HUES48 (cell line): Measurements from ENCODE around the gene GPS1.

ENCODE experiments used
- H3K27ac ChIP-seq: one replicate; pipeline ENCODE4 v1.7.0; 2013; ENCODE audit warnings: low read depth, low read length, inconsistent platforms
- H3K27me3 ChIP-seq: 2 replicates; pipeline ENCODE4 v1.6.1; 2013; ENCODE audit warnings: mild to moderate bottlenecking, low read length; ENCODE audit not compliant: control insufficient read depth, insufficient read depth
- H3K36me3 ChIP-seq: 2 replicates; pipeline ENCODE4 v1.6.1; 2013; ENCODE audit warnings: low read length; ENCODE audit not compliant: control insufficient read depth, insufficient read depth
- H3K4me1 ChIP-seq: 2 replicates; pipeline ENCODE4 v1.6.1; 2013; ENCODE audit warnings: mild to moderate bottlenecking, low read length; ENCODE audit not compliant: control insufficient read depth, insufficient read depth
- H3K4me3 ChIP-seq: 2 replicates; pipeline ENCODE4 v1.5.1; 2013; ENCODE audit warnings: mild to moderate bottlenecking, low read depth, low read length
- H3K9ac ChIP-seq: 2 replicates; pipeline ENCODE4 v1.6.1; 2013; ENCODE audit warnings: mild to moderate bottlenecking, low read depth, low read length, moderate library complexity
- H3K9me3 ChIP-seq: 2 replicates; pipeline ENCODE4 v1.6.1; 2013; ENCODE audit warnings: low read length; ENCODE audit not compliant: control insufficient read depth, insufficient read depth

GPS1 gene

GRCh38 chr17:82105882-82106687, 54.4 kb downstream of the GPS1 start:
- Histone ChIP-seq H3K9ac (no peak overlapping the region), H3K4me1 (peaks cover 37% of the 10 kb centered on the region), H3K9me3 (no peaks in the 10 kb centered on the region), H3K27ac (peak overlapping the region; percentile 2), H3K27me3 (no peaks in the 10 kb centered on the region), H3K36me3 (no peaks in the 10 kb centered on the region), H3K4me3 (no peak overlapping the region)

- Histone ChIP-seq H3K27me3 (no peaks in the 10 kb centered on the region), H3K9me3 (no peaks in the 10 kb centered on the region), H3K4me3 (no peak overlapping the region), H3K27ac (peak overlapping the region; percentile 2), H3K9ac (no peak overlapping the region), H3K36me3 (no peaks in the 10 kb centered on the region), H3K4me1 (peaks cover 30% of the 10 kb centered on the region)
These were observed 55.1 kb downstream of the GPS1 start for GRCh38 chr17:82106688-82107305.
